Neural cell (in vitro differentiated cells): ENCODE results near the gene NPAS2.

Experiments used
- CTCF ChIP-seq: fragments of 450-650 bp; IDR thresholded peaks from 2 replicates; pipeline ENCODE4 v1.5.1; 2014; ENCODE audit warnings: antibody characterized with exemption, mild to moderate bottlenecking, moderate library complexity; ENCODE audit not compliant: poor library complexity, severe bottlenecking
- RAD21 ChIP-seq: fragments of 450-650 bp; conservative IDR thresholded peaks from 2 replicates; pipeline ENCODE4 v1.6.1; 2014; ENCODE audit warnings: antibody characterized with exemption, mild to moderate bottlenecking, moderate library complexity

DNA sequence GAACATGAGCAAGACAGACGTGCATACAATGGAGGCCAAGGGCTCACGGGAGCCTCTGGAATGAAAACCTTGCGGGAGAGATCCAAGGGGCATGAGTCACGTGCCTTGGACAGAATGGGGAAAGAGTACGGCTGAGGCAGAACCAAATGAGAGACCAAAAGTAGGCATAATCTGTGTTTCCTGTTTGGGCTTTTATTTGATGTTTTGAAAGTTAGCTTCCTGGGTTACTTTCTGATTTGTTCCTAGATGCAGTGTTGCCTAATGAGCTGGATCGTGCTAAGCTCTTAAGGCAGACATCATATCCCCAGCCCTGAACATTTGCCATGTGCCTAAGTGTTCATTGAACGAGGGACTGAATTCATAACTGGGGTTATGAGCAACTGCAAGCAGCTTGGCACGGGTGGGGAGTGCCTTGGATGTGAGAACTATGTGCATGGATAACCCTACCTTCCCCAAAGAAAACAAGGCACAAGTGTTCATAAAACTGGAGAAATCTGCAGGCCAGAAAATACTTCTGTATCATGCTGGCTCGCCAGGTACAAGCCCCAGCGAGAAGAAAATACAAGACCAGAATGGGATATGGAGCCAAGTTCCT is 121.8 kb downstream of the NPAS2 start:
- TF ChIP-seq CTCF: no peak
- no peak for TF ChIP-seq RAD21
